ENCODE results near the gene SPA17.

DNA sequence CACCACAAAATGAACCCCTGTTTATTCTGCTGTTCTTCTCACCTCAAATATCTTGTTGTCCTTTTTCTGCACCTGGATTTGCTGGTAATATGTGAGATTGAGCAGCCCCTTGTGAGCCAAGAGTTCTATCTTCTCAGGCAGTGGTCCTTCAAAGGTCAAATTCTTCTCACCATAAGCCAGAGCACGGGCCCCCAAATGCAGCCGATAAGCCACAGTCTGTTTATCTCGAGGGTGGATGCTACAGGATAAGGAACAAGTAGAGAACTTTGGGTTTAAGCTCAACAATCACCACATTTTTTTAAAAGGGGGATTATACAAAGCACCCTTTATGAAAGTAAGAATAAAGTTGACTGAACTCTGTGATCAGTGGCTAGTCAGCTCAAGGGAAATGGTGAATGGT lies 35.2 kb upstream of the SPA17 start:
- TF ChIP-seq, protein P1, sequence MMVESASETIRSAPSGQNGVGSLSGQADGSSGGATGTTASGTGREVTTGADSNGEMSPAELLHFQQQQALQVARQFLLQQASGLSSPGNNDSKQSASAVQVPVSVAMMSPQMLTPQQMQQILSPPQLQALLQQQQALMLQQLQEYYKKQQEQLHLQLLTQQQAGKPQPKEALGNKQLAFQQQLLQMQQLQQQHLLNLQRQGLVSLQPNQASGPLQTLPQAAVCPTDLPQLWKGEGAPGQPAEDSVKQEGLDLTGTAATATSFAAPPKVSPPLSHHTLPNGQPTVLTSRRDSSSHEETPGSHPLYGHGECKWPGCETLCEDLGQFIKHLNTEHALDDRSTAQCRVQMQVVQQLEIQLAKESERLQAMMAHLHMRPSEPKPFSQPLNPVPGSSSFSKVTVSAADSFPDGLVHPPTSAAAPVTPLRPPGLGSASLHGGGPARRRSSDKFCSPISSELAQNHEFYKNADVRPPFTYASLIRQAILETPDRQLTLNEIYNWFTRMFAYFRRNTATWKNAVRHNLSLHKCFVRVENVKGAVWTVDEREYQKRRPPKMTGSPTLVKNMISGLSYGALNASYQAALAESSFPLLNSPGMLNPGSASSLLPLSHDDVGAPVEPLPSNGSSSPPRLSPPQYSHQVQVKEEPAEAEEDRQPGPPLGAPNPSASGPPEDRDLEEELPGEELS (CRISPR knock-in tag; IDR thresholded peaks at IDR 0.05) = no peak
- TF ChIP-seq, protein P2, sequence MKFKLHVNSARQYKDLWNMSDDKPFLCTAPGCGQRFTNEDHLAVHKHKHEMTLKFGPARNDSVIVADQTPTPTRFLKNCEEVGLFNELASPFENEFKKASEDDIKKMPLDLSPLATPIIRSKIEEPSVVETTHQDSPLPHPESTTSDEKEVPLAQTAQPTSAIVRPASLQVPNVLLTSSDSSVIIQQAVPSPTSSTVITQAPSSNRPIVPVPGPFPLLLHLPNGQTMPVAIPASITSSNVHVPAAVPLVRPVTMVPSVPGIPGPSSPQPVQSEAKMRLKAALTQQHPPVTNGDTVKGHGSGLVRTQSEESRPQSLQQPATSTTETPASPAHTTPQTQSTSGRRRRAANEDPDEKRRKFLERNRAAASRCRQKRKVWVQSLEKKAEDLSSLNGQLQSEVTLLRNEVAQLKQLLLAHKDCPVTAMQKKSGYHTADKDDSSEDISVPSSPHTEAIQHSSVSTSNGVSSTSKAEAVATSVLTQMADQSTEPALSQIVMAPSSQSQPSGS (CRISPR knock-in tag; IDR thresholded peaks at IDR 0.05; ENCODE audit: borderline replicate concordance, low read depth) = no peak
- no peak for TF ChIP-seq NFYB (CRISPR knock-in tag; conservative IDR thresholded peaks at IDR 0.05; ENCODE audit: low read depth)
- TF ChIP-seq, protein P3, sequence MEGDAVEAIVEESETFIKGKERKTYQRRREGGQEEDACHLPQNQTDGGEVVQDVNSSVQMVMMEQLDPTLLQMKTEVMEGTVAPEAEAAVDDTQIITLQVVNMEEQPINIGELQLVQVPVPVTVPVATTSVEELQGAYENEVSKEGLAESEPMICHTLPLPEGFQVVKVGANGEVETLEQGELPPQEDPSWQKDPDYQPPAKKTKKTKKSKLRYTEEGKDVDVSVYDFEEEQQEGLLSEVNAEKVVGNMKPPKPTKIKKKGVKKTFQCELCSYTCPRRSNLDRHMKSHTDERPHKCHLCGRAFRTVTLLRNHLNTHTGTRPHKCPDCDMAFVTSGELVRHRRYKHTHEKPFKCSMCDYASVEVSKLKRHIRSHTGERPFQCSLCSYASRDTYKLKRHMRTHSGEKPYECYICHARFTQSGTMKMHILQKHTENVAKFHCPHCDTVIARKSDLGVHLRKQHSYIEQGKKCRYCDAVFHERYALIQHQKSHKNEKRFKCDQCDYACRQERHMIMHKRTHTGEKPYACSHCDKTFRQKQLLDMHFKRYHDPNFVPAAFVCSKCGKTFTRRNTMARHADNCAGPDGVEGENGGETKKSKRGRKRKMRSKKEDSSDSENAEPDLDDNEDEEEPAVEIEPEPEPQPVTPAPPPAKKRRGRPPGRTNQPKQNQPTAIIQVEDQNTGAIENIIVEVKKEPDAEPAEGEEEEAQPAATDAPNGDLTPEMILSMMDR (IDR thresholded peaks at IDR 0.05) = no peak

Data from WTC11 (cell line).